Stimulated activated CD8-positive, alpha-beta memory T cell treated with anti-CD3 and anti-CD28 coated beads, Interleukin-4, amount 100 ng/mL, for 48 hours (primary cell): ENCODE results near the gene KPNB1.
A peak's percentile ranks its signal among the peaks of the same experiment; 100 is the strongest.

ENCODE experiments used
- DNase-seq: peaks from one replicate; pipeline ENCODE4 v3.0.0-alpha.2; 2020

Gene KPNB1

DNA sequence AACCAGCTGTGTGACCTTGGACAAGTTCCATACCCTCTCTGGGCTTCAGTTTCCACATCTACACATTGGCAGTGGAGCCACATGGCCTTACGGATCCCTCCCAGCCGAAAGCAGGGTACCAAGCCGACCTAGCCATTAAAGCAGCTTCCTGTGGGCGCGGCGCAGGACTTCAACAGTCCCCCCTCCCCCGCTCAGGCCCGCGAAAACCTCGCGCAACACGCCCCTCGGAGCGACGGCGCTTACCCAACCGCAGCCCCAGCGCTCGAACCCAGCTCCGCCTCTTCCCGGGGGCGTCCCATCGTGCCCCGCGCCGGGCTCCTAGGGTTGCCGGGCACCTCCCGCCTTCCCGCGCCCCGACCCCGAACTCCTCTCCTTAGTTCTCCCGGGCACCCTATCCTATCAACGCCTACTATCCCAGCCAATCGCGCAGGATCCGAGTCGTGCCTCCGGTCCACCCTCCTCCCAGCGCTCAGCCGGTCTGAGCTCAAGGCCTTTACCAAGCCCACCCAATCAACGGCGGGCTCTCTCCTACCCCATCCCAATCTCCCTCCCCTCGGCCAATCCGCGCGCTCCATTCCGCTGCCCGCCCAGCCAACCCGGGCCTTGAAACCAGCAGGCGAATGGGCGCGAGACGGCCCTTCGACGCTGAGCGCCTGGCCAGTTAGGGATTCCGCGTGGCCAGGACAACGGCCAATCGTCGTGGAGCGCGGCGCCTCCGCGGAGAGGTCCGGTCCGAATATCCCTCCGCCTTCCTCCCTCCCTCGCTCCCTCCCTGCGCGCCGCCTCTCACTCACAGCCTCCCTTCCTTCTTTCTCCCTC is at the start of gene KPNB1:
Gene KPNB1, plus strand, starts transcription at position 767 of the 819 bp plus-strand sequence. CDS start 326 bp downstream, outside the sequence.
- DNase-seq = peak; percentile 97

DNA sequence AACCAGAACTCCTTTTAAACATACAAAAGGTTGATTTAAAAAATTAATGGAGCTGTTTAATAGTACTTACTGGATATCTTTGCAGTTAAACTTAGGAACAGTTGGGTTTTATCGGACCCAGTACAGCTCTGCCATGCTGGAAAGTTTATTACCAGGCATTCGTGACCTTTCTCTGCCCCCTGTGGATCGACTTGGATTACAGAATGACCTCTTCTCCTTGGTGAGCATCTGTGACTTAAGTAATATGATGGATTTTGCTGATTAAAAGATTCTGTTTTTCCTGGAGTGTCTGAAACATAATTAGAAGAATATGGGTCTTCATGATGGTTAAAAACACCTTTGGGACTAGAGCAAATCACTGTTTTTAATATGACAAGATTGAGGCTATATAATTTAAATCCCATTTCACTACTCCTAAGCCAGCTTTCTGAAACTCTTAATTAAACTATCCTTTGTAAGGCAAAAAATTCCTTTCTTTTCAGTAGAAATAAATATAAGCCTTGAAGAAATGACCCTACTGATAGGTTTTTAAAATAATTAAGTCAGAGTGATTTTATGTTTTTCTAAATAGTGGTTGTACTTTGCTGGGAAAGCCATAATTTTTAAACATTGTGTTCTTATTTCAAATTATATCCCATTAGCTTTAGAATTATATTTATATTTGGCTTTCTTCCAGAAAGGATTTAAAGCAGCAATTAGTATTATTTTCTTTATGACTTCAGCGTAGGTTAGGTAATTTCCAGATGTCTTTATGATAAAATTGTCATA is 45.7 kb upstream of the KPNB1 start:
- no peak for DNase-seq

DNA sequence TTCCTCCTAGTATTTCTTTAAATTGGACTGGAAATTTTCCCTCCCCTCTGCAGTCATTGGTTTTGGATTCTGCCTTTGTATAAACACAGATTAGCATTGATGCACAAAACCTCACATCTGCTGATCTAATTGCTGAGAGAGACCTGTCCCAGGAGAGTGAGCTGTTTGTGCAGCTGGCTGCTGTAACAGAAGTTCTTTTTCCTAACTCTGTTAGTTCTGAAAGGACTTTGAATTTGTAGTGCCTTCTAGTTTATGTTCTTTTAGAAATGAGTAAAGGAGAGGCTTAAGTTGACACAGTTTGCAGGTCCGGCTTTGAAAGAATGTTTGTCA is 45.2 kb upstream of the KPNB1 start:
- no peak for DNase-seq

DNA sequence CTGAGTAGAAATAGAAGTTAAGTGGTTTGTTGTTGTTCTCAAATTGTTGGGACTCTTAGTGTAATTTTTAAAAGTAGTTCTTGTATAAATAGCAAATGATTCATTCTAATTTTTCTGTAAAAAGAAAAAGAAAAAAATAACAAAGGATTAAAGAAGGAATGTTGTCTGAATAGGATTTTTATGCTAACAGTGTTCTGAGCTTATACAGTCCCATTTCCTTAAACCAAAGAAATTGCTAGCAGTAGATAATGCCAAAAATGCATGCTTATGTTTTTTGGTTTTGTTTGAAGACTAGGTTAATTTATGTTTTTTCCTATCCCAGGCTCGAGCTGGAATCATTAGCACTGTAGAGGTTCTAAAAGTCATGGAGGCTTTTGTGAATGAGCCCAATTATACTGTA is 44.7 kb upstream of the KPNB1 start:
- no peak for DNase-seq

DNA sequence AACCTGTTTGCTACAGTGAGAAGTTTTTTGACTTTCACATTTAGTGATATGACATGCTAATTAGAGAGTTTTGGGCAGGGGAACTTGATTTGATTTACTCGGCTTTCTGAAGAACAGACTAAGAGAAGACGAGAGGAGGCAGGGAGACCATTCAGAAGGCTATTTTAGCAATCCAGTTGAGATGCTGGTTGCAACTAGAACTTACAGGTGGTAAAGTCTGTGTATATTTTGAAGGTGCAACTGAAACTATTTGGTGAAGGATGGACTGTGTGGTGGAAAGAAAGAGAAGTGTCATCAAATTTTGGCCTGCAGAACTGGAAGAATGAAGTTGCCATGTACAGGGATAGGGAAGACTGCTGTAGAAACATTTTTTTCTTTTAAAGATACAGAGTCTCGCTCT is 42.2 kb upstream of the KPNB1 start:
- DNase-seq = no peak

- DNase-seq = no peak
Measured at GRCh38 chr17:47611372-47612350, 38.1 kb upstream of the KPNB1 start.

- no peak for DNase-seq
Measured at GRCh38 chr17:47615766-47616424, 33.8 kb upstream of the KPNB1 start.

GRCh38 chr17:47618410-47618809 is 31.3 kb upstream of the KPNB1 start:
- no peak for DNase-seq

DNA sequence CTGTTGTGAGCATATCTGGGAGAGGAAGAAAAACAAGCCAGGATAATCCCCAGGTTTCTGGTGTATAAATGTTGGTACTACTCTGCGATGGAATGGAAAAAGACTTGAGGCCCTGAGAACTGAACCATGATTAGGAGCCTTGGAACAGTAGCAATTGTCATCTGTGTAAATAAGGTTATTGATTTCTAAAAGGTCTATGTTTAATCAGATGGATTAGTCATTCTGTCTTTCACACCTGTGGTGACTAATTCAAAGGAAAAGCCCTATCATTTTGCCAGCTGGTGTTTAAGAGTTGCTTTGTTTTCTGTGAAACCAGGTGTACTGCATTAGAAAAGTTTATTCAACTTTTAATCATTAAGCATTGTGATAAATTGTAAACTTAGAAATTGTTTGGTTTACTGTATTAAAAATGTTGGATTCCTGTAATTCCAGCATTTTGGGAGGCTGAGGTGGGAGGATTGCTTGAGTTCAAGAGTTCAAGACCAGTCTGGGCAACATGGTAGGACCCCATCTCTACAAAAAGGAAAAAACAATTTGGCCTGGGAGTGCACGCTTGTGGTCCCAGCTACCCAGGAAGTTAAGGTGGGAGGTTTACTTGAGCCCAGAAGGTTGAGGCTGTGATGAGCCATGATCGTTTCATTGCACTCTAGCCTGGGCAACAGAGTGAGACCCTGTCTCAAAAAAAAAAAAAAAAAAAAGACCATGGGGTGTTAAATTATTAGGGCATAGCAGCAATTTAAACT is 29.0 kb upstream of the KPNB1 start:
- DNase-seq = no peak

- DNase-seq = no peak
Measured at GRCh38 chr17:47621293-47622179, 28.2 kb upstream of the KPNB1 start.

GRCh38 chr17:47622180-47622549 is 27.6 kb upstream of the KPNB1 start:
- no peak for DNase-seq

DNA sequence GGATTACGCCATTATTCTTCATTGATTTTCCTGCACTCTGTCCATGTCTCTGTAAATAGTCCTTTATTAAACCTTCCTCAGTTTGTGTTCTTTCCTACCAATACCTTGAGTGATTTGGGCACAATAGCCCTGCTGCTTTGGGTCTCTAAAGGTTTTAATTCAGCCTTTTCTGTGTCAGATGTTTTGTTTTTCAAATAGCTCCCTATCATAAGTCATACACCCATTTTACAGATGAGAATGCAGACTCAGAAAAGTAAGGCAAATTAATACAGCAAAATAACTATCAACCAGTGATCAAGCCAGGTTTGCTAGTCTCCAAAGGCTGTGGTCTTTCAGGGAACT is 25.0 kb upstream of the KPNB1 start:
- DNase-seq = no peak

DNA sequence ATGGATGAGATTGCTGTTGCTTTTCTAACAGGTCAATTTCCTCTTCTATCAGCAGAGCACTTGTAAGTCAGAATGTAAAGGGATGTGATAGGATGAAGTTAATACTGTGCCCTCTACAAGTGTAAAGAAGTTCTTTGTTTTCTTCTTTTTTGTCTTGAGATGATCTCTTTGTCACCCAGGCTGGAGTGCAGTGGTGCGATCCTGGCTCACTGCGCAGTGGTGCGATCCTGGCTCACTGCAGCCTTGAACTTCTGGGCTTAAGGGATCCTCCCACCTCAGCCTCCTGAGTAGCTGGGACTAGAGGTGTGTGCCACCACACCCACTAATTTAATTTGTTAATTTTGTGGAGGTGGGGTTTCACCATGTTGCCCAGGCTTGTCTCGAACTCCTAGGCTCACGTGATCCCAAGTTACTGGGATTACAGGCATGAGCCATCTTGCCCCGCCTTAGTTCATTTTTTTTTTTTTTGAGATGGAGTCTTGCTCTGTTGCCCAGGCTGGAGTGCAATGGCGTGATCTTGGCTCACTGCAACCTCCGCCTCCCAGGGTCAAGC is 21.6 kb upstream of the KPNB1 start:
- DNase-seq = no peak

DNA sequence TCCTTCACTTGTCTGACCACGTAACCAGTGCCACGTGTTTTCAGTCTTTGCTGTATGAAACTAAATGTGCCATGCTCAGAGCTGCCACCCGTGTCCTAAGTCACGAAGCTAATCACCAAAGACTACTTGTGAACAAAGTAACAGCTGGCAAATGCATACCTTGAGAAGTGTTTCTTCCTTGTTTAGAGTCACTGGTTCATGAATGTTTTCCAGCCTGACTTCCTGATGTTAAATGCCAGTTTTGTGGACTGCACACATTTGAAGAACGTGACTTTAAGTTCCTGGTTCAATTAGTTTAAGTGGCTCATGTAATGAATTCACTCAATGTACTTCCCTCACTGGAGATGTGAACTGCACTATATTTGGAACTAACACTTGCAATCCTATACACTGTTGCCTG is 19.9 kb upstream of the KPNB1 start:
- no peak for DNase-seq

GRCh38 chr17:47630614-47631013 is 19.1 kb upstream of the KPNB1 start:
- no peak for DNase-seq

DNA sequence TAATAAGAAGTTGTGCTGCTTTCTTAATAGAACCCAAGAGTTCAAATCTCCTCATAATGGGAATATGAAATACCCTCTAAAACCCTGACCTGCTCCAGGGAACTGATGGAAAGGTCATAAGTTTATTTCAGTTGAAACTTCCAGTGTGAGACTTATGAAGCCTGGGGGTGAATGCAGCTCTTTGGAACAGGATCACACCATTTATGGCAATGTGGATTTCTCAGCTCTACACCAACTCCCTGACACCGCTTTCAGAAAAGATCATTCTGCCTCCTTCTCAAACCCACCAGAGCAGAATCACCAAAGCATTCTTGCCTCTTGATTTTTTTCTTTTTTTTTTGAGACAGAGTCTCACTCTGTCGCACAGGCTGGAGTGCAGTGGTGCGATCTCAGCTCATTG is 16.7 kb upstream of the KPNB1 start:
- DNase-seq = no peak

- no peak for DNase-seq
Measured at GRCh38 chr17:47633996-47634395, 15.7 kb upstream of the KPNB1 start.

DNA sequence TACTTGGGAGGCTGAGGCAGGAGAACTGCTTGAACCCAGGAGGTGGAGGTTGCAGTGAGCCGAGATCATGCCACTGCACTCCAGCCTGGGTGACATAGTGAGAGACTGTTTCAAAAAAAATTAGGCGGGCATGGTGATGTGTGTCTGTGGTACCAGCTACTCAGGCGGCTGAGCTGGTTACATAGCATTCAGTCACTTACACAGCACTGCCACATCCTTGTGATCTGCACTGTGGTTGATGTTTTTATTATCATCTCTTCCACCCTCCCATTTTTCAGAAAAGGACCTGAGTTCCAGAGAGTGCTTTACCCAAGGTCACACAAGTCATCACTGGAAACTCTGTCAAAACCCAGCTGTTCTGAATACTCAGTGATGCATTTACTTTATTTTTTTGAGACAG is 14.8 kb upstream of the KPNB1 start:
- no peak for DNase-seq

DNA sequence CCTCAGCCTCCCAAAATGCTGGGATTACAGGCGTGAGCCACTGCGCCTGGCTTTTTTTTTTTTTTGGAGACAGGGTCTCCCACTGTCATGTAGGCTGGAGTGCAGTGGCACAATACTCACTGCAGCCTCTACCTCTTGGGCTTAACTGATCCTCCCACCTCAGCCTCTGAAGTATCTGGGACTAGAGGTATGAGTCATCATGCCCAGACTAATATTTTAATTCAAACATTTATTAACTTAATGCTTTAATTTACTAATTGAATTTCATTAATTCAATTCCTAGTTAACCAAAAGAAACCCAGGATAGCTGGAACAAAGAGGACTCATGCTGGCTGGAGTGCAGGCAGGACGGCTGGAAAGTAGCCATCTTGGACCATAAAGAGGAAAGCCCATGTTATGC is 14.0 kb upstream of the KPNB1 start:
- no peak for DNase-seq

GRCh38 chr17:47636273-47637030 is 13.3 kb upstream of the KPNB1 start:
- DNase-seq = no peak
